Measurements from ENCODE around the gene EXOC4.

GRCh38 chr7:133319842-133320241 lies 67.0 kb downstream of the EXOC4 start:
- no peak for TF ChIP-seq CTCF (tag by site-specific recombination; IDR thresholded peaks at IDR 0.05)
- no peak for TF ChIP-seq ZNF621 (tag by site-specific recombination; IDR thresholded peaks at IDR 0.05)
- no peak for TF ChIP-seq TRIM28 (IDR thresholded peaks at IDR 0.05; ENCODE audit: borderline replicate concordance, low read length)
- no peak for TF ChIP-seq KLF16 (tag by site-specific recombination; IDR thresholded peaks at IDR 0.05)
- no peak for TF ChIP-seq ZNF138 (tag by site-specific recombination; IDR thresholded peaks at IDR 0.05; ENCODE audit: borderline replicate concordance)
- no peak for TF ChIP-seq SETDB1 (IDR thresholded peaks at IDR 0.05; ENCODE audit: insufficient read length, low read length)
- TF ChIP-seq PBX3 (CRISPR knock-in tag; IDR thresholded peaks at IDR 0.05), result no peak
- no peak for TF ChIP-seq ZNF530 (tag by site-specific recombination; IDR thresholded peaks at IDR 0.05; ENCODE audit: low read depth)
- TF ChIP-seq PRDM1 (tag by site-specific recombination; IDR thresholded peaks at IDR 0.05), result no peak
- no peak for TF ChIP-seq YY1 (tag by site-specific recombination; IDR thresholded peaks at IDR 0.05)
- TF ChIP-seq MEIS1 (CRISPR knock-in tag; IDR thresholded peaks at IDR 0.05; ENCODE audit: borderline replicate concordance), result no peak
- no peak for TF ChIP-seq ZNF175 (tag by site-specific recombination; IDR thresholded peaks at IDR 0.05)
- no peak for TF ChIP-seq ZNF391 (tag by site-specific recombination; IDR thresholded peaks at IDR 0.05; ENCODE audit: borderline replicate concordance, low read depth)
- no peak for TF ChIP-seq ZIC2 (tag by site-specific recombination; IDR thresholded peaks at IDR 0.05)
